DND-41 (cell line): ENCODE data around the gene NGLY1.

Experiments used
- EZH2 ChIP-seq: IDR thresholded peaks from 3 replicates; pipeline ENCODE4 v1.6.1; 2012; ENCODE audit warnings: borderline replicate concordance, low read depth, mild to moderate bottlenecking, moderate library complexity, low read length, inconsistent platforms; ENCODE audit not compliant: severe bottlenecking
- TF ChIP-seq, protein P1 (sequence below): IDR thresholded peaks from 2 replicates; pipeline ENCODE4 v1.5.1; 2012; ENCODE audit warnings: borderline replicate concordance, low read length, moderate library complexity, mild to moderate bottlenecking; ENCODE audit not compliant: poor library complexity, severe bottlenecking; ENCODE audit errors: extremely low read depth

DNA sequence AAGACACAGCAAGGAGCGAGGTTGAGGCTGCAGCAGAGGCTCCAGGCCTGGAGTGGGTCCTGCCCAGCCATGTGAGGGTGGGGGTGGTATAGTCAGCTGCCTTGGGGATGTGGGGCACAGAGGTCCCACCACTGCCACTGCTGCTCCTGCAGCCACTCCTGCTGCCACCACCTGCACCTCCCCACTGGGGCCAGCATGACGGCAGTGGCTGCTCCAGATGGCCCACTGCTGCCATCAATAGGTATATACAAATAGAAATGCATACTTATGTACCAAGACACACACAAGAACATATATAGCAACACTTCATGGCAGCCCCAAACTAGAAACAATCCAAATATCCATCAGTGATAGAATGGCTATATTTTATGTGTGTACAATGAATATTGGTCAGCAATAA lies 108.6 kb downstream of the NGLY1 start:
- TF ChIP-seq, protein P1, sequence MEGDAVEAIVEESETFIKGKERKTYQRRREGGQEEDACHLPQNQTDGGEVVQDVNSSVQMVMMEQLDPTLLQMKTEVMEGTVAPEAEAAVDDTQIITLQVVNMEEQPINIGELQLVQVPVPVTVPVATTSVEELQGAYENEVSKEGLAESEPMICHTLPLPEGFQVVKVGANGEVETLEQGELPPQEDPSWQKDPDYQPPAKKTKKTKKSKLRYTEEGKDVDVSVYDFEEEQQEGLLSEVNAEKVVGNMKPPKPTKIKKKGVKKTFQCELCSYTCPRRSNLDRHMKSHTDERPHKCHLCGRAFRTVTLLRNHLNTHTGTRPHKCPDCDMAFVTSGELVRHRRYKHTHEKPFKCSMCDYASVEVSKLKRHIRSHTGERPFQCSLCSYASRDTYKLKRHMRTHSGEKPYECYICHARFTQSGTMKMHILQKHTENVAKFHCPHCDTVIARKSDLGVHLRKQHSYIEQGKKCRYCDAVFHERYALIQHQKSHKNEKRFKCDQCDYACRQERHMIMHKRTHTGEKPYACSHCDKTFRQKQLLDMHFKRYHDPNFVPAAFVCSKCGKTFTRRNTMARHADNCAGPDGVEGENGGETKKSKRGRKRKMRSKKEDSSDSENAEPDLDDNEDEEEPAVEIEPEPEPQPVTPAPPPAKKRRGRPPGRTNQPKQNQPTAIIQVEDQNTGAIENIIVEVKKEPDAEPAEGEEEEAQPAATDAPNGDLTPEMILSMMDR: no peak
- no peak for TF ChIP-seq EZH2
